Testis (tissue), 2 donors: ENCODE measurements around the gene RTL1.

Source experiments
- POLR2A ChIP-seq: fragments of 450-650 bp; IDR thresholded peaks from one replicate; pipeline ENCODE4 v1.6.1; 2017; ENCODE audit warnings: antibody characterized with exemption, mild to moderate bottlenecking, moderate library complexity
- TF ChIP-seq, protein P1 (sequence below), 3 experiments: fragments of 450-650 bp in 2 of 3; fragments of 200-600 bp in 1 of 3; sonication (generic) in 1 of 3; IDR thresholded peaks; one replicate each; pipeline ENCODE4 v1.5.1; 2016 to 2019; ENCODE audit warnings: antibody characterized with exemption in 3 of 3, mild to moderate bottlenecking in 2 of 3, moderate library complexity in 1 of 3

DNA sequence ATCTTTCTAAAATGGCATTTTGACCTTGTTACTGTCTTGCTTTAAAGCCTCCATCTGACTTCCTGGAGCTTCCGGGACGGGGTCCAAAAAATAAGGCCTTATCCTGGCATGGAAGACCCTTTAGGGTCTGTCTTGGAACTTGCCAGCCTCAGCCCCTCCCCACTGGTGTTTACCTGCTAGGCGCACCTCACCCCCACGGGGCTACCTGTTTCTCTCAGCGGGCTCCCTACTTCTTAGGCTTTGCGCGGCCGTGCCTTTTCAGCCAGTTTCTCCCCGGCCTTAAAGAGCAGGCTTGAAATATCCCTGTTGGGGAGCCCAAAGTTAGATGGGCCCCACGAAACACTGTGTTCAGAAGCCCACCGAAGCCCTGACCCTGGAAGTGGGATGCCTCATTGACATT is 5.1 kb downstream of the RTL1 start:
- TF ChIP-seq, protein P1, sequence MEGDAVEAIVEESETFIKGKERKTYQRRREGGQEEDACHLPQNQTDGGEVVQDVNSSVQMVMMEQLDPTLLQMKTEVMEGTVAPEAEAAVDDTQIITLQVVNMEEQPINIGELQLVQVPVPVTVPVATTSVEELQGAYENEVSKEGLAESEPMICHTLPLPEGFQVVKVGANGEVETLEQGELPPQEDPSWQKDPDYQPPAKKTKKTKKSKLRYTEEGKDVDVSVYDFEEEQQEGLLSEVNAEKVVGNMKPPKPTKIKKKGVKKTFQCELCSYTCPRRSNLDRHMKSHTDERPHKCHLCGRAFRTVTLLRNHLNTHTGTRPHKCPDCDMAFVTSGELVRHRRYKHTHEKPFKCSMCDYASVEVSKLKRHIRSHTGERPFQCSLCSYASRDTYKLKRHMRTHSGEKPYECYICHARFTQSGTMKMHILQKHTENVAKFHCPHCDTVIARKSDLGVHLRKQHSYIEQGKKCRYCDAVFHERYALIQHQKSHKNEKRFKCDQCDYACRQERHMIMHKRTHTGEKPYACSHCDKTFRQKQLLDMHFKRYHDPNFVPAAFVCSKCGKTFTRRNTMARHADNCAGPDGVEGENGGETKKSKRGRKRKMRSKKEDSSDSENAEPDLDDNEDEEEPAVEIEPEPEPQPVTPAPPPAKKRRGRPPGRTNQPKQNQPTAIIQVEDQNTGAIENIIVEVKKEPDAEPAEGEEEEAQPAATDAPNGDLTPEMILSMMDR (IDR thresholded peaks at IDR 0.05) = no peak
- no peak for TF ChIP-seq POLR2A
